Neuronal stem cell (in vitro differentiated cells): ENCODE measurements around the gene DRAP1.

ENCODE experiments used
- DNase-seq: peaks from one replicate; pipeline ENCODE4 v3.0.0-alpha.2; 2013; ENCODE audit warnings: low spot score
- H2AFZ ChIP-seq: one replicate; pipeline ENCODE4 v1.6.1; 2013; ENCODE audit warnings: mild to moderate bottlenecking, low read length, inconsistent platforms
- H2AK5ac ChIP-seq: 2 replicates; pipeline ENCODE4 v1.6.1; 2013; ENCODE audit warnings: low read depth, mild to moderate bottlenecking, inconsistent platforms, low read length, moderate library complexity, mixed read lengths
- H2BK120ac ChIP-seq: 2 replicates; pipeline ENCODE4 v1.6.1; 2013; ENCODE audit warnings: low read depth, mild to moderate bottlenecking, inconsistent platforms, low read length, moderate library complexity, mixed read lengths
- H2BK12ac ChIP-seq: one replicate; pipeline ENCODE4 v1.6.1; 2013; ENCODE audit warnings: low read length, inconsistent platforms
- H2BK15ac ChIP-seq: 2 replicates; pipeline ENCODE4 v1.6.1; 2013; ENCODE audit warnings: mild to moderate bottlenecking, low read length, inconsistent platforms, mixed read lengths
- H2BK5ac ChIP-seq: one replicate; pipeline ENCODE4 v1.6.1; 2013; ENCODE audit warnings: inconsistent platforms, mild to moderate bottlenecking, low read length, moderate library complexity
- H3K14ac ChIP-seq: one replicate; pipeline ENCODE4 v1.6.1; 2013; ENCODE audit warnings: low read length, inconsistent platforms
- H3K18ac ChIP-seq: 2 replicates; pipeline ENCODE4 v1.6.1; 2013; ENCODE audit warnings: low read length, inconsistent platforms
- H3K23ac ChIP-seq: 2 replicates; pipeline ENCODE4 v1.6.1; 2013; ENCODE audit warnings: low read depth, mild to moderate bottlenecking, mixed read lengths, low read length, inconsistent platforms; ENCODE audit not compliant: poor library complexity
- H3K27ac ChIP-seq: replicated peaks from 3 replicates; pipeline ENCODE4 v1.5.1; 2013; ENCODE audit warnings: low read length, inconsistent platforms
- H3K27me3 ChIP-seq, 3 experiments: 2 replicates each; pipeline ENCODE4 v1.6.1; 2013; ENCODE audit warnings: low read length in 3 of 3, mild to moderate bottlenecking in 2 of 3, inconsistent platforms in 1 of 3, low read depth in 1 of 3, mixed read lengths in 1 of 3, moderate library complexity in 1 of 3; ENCODE audit not compliant: control insufficient read depth in 3 of 3, insufficient read depth in 3 of 3
- H3K36me3 ChIP-seq, 2 donors: replicated peaks in 1 of 2; 2 replicates each; pipeline ENCODE4 v1.6.1; 2013; ENCODE audit warnings: low read length in 2 of 2; ENCODE audit not compliant: control insufficient read depth in 2 of 2, insufficient read depth in 2 of 2
- H3K4ac ChIP-seq: 2 replicates; pipeline ENCODE4 v1.6.1; 2013; ENCODE audit warnings: inconsistent platforms, mild to moderate bottlenecking, low read length, moderate library complexity
- H3K4me1 ChIP-seq, 2 donors: 1 replicate in 1 of 2; 2 replicates in 1 of 2; pipeline ENCODE4 v1.6.1; 2013; ENCODE audit warnings: low read length in 2 of 2, low read depth in 1 of 2; ENCODE audit not compliant: control insufficient read depth in 2 of 2, insufficient read depth in 1 of 2
- H3K4me2 ChIP-seq: one replicate; pipeline ENCODE4 v1.6.1; 2013; ENCODE audit warnings: mild to moderate bottlenecking, low read length, inconsistent platforms; ENCODE audit not compliant: insufficient read depth, poor library complexity, severe bottlenecking
- H3K4me3 ChIP-seq, 2 donors: 2 replicates each; pipeline ENCODE4 v1.5.1; 2013; ENCODE audit warnings: low read length in 2 of 2, mild to moderate bottlenecking in 2 of 2, inconsistent platforms in 1 of 2, moderate library complexity in 1 of 2
- H3K79me1 ChIP-seq: one replicate; pipeline ENCODE4 v1.6.1; 2013; ENCODE audit warnings: low read depth, mild to moderate bottlenecking, inconsistent platforms, low read length, moderate library complexity
- H3K9ac ChIP-seq: one replicate; pipeline ENCODE4 v1.6.1; 2013; ENCODE audit warnings: mild to moderate bottlenecking, low read depth, low read length, inconsistent platforms; ENCODE audit not compliant: poor library complexity
- H3K9me3 ChIP-seq, 2 donors: replicated peaks in 1 of 2; 2 replicates each; pipeline versions ENCODE3 to v1.6.1; 2013; ENCODE audit warnings: low read length in 2 of 2, mild to moderate bottlenecking in 2 of 2, inconsistent platforms in 1 of 2, low read depth in 1 of 2, mixed read lengths in 1 of 2, moderate library complexity in 1 of 2; ENCODE audit not compliant: control insufficient read depth in 2 of 2, insufficient read depth in 1 of 2
- H4K8ac ChIP-seq: one replicate; pipeline ENCODE4 v1.6.1; 2013; ENCODE audit warnings: low read depth, mild to moderate bottlenecking, inconsistent platforms, low read length, moderate library complexity
- H4K91ac ChIP-seq: one replicate; pipeline ENCODE4 v1.6.1; 2013; ENCODE audit warnings: low read length, low read depth, mild to moderate bottlenecking, inconsistent platforms; ENCODE audit not compliant: poor library complexity
- WGBS, 2 donors: extraction: QIAGEN DNeasy Blood & Tissue Kit; methylation state at CpG; one replicate each; pipeline ENCODE4 v1.1.7; 2013; ENCODE audit warnings: missing lambda C conversion rate in 2 of 2, mixed read lengths in 1 of 2; ENCODE audit not compliant: insufficient read length in 2 of 2, insufficient replicate concordance in 1 of 2; ENCODE audit errors: extremely low coverage in 2 of 2; 5-methylcytosine and 5-hydroxymethylcytosine counted together

The DRAP1 gene

DNA sequence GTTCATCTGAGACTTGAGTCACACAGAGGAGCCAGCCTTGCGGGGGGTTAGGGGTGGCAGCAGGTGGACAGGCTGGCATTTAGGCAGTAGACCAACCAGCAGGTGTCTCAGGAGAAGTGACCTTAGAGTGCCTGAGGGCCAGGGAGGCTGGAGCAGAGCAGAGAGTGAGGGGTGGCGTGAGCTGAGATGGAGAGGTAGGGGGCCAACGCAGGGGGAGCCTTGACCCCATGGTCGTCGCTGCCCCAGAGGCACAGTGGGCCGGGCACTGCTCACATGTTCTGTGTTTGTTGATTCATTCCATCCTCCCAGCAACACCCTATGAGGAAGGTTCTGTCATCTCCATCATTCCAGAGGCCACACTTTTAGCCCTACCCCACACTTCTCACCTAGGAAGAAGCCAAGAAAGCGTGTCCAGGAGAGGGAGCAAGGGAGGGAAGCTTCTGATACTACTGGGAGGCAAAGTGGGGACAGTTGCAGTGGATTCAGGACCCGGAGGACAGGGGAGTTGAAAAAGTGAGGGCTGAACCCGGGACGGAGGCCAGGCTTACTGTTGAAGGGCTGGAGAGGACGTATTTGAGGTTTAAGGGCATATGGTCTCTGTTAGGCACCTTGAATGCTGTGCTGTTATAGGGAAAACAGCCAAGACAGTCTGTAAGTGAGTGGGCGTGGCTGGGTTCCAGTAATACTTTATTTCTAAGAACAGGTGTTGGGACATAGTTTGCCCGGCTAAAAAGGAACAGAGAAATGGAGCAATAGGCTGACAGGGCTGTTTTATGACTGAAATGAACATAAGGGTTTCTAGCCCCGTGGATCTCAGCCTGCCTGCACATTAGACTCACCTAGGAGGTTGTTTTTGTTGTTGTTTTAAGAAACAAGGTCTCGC lies 49.6 kb downstream of the DRAP1 start:
- no peak overlapping the region for H2BK5ac ChIP-seq
- H3K9me3 ChIP-seq, result peaks cover 0 to 3% of the 10 kb centered on the region in 2 donors
- no peak overlapping the region for H3K4ac ChIP-seq
- no peak overlapping the region for H2BK12ac ChIP-seq
- WGBS, 2 donors, result no CpG with 5 or more reads among the region's 15 CpGs
- no peak overlapping the region for H3K23ac ChIP-seq
- H3K4me2 ChIP-seq, result no peak overlapping the region
- no peak overlapping the region for H2BK120ac ChIP-seq
- no peak overlapping the region for H3K27ac ChIP-seq
- peaks cover 4% of the 10 kb centered on the region for H3K79me1 ChIP-seq
- no peak overlapping the region for H2BK15ac ChIP-seq
- H3K9ac ChIP-seq, result no peak overlapping the region
- no peak overlapping the region for H4K91ac ChIP-seq
- no peak overlapping the region for H4K8ac ChIP-seq
- no peaks in the 10 kb centered on the region for H3K27me3 ChIP-seq
- no peak overlapping the region for H2AFZ ChIP-seq
- peaks cover 54 to 90% of the 10 kb centered on the region in 2 donors for H3K36me3 ChIP-seq
- H3K4me1 ChIP-seq, result no peaks in the 10 kb centered on the region
- no peak for DNase-seq
- H3K14ac ChIP-seq, result no peak overlapping the region
- H3K4me3 ChIP-seq, result no peak overlapping the region
- H2AK5ac ChIP-seq, result no peak overlapping the region
- no peak overlapping the region for H3K18ac ChIP-seq
